NCI-H524 (cell line): Measurements from ENCODE around the gene DGKK.
A peak's percentile ranks its signal among the peaks of the same experiment; 100 is the strongest.
"Not testable (repeated sequence)": the region's sequence is repeated elsewhere in the genome, so short reads cannot be mapped to it uniquely, and the experiment has no call there.

Experiments
- DNase-seq, 2 experiments: peaks; one replicate each; lab custom pipeline; 2025; lab: John Stamatoyannopoulos, UW

Gene DGKK

GRCh38 chrX:50428174-50428573 lies 42.5 kb downstream of the DGKK start:
- no peak for DNase-seq

GRCh38 chrX:50407976-50408375 lies 62.6 kb downstream of the DGKK start:
- DNase-seq = no peak

- DNase-seq = no peak
Measured at GRCh38 chrX:50403903-50404302, 66.7 kb downstream of the DGKK start.

GRCh38 chrX:50402886-50403285 lies 67.7 kb downstream of the DGKK start:
- no peak for DNase-seq

- no peak for DNase-seq
Measured at GRCh38 chrX:50393902-50394301, 76.7 kb downstream of the DGKK start.

GRCh38 chrX:50386520-50386919 lies 84.1 kb downstream of the DGKK start:
- DNase-seq = no peak

- DNase-seq = no peak
Measured at GRCh38 chrX:50381729-50382415, 88.8 kb downstream of the DGKK start.

GRCh38 chrX:50375481-50376267 lies 95.0 kb downstream of the DGKK start:
- no peak for DNase-seq

- DNase-seq = no peak
Measured at GRCh38 chrX:50372966-50373365, 97.7 kb downstream of the DGKK start.

GRCh38 chrX:50343917-50344316 lies 126.7 kb downstream of the DGKK start:
- no peak for DNase-seq

GRCh38 chrX:50333308-50333707 lies 137.3 kb downstream of the DGKK start:
- no peak for DNase-seq

- not testable (repeated sequence) for DNase-seq
Measured at GRCh38 chrX:50332668-50333067, 138.0 kb downstream of the DGKK start.

- peak in 1 of 2 experiments; percentile 14 for DNase-seq
Measured at GRCh38 chrX:50327235-50327634, 143.4 kb downstream of the DGKK start.
